Right atrium auricular region (tissue), 2 donors: ENCODE measurements around the gene TMEM229A. TPM values are rescaled to one million over a fixed set of nuclear protein-coding genes. Genes with fewer than 3 reads are reported as not detected.
"Not testable (repeated sequence)": the region's sequence is repeated elsewhere in the genome, so short reads cannot be mapped to it uniquely, and the experiment has no call there.

Experiments used
- DNase-seq: peaks from one replicate; pipeline ENCODE4 v3.0.0-alpha.2; 2019; ENCODE audit warnings: low spot score
- H3K27ac ChIP-seq, 2 donors: fragments of 200-600 bp; sonication (generic); 1 replicate in 1 of 2; 2 replicates in 1 of 2; pipeline ENCODE4 v1.5.1; 2016 to 2019
- H3K27me3 ChIP-seq, 2 donors: fragments of 200-600 bp; sonication (generic); one replicate each; pipeline versions ENCODE4 v1.5.1 to v1.6.0; 2017 to 2019
- H3K36me3 ChIP-seq: fragments of 200-600 bp; sonication (generic); one replicate; pipeline ENCODE4 v1.5.1; 2016
- H3K4me1 ChIP-seq, 2 donors: fragments of 200-600 bp; sonication (generic); one replicate each; pipeline versions ENCODE4 v1.5.1 to v1.6.0; 2017 to 2019
- H3K4me3 ChIP-seq, 2 donors: fragments of 200-600 bp; sonication (generic); 1 replicate in 1 of 2; 2 replicates in 1 of 2; pipeline ENCODE4 v1.5.1; 2017 to 2019; ENCODE audit warnings: mild to moderate bottlenecking in 1 of 2, moderate library complexity in 1 of 2
- H3K9me3 ChIP-seq, 2 donors: fragments of 200-600 bp; sonication (generic); one replicate each; pipeline ENCODE4 v1.5.1; 2019
- CTCF ChIP-seq, 2 donors: fragments of 200-600 bp; sonication (generic); IDR thresholded peaks; one replicate each; pipeline ENCODE4 v1.5.1; 2019; ENCODE audit warnings: antibody characterized with exemption in 2 of 2
- total RNA-seq, 2 donors: library from RNA; depleted of rRNA; stranded (reverse); fragments of >200 nt; gene quantifications; one replicate each; pipeline ENCODE4 v1.1.0, GENCODE V29; 2016

TMEM229A gene
- total RNA-seq, 2 donors from 2014 or later: 0.59 to 1.1 TPM

GRCh38 chr7:124031406-124031805, 1.5 kb downstream of the TMEM229A start:
- no peaks in the 10 kb centered on the region for H3K27me3 ChIP-seq
- H3K36me3 ChIP-seq: no peaks in the 10 kb centered on the region
- H3K4me3 ChIP-seq: peak overlapping the region in 1 of 2 donors; percentile 54
- no peak for TF ChIP-seq CTCF (IDR thresholded peaks at IDR 0.05)
- H3K27ac ChIP-seq: no peak overlapping the region
- H3K9me3 ChIP-seq: no peaks in the 10 kb centered on the region
- DNase-seq: no peak
- peaks cover 0 to 11% of the 10 kb centered on the region in 2 donors for H3K4me1 ChIP-seq

- Histone ChIP-seq H3K4me3 (no peak overlapping the region), H3K9me3 (no peaks in the 10 kb centered on the region), H3K27ac (no peak overlapping the region), H3K27me3 (no peaks in the 10 kb centered on the region), H3K4me1 (peaks cover 0 to 11% of the 10 kb centered on the region in 2 donors), H3K36me3 (no peaks in the 10 kb centered on the region)
- no peak for TF ChIP-seq CTCF (IDR thresholded peaks at IDR 0.05)
- DNase-seq: no peak
Measured at GRCh38 chr7:124030964-124031363, 1.9 kb downstream of the TMEM229A start.

- Histone ChIP-seq H3K27me3 (no peaks in the 10 kb centered on the region), H3K36me3 (no peaks in the 10 kb centered on the region), H3K9me3 (no peaks in the 10 kb centered on the region), H3K4me3 (no peak overlapping the region), H3K27ac (no peak overlapping the region), H3K4me1 (peaks cover 0 to 11% of the 10 kb centered on the region in 2 donors)
- no peak for DNase-seq
- no peak for TF ChIP-seq CTCF (IDR thresholded peaks at IDR 0.05)
Measured at GRCh38 chr7:124029396-124030188, 3.3 kb downstream of the TMEM229A start.

- Histone ChIP-seq H3K4me1 (peaks cover 0 to 7% of the 10 kb centered on the region in 2 donors), H3K27me3 (no peaks in the 10 kb centered on the region), H3K9me3 (no peaks in the 10 kb centered on the region), H3K27ac (no peak overlapping the region), H3K4me3 (no peak overlapping the region), H3K36me3 (no peaks in the 10 kb centered on the region)
- DNase-seq: no peak
- no peak for TF ChIP-seq CTCF (IDR thresholded peaks at IDR 0.05)
Measured at GRCh38 chr7:124027236-124027635, 5.6 kb downstream of the TMEM229A start.

GRCh38 chr7:124024329-124024728, 8.5 kb downstream of the TMEM229A start:
- H3K27me3 ChIP-seq, H3K36me3 ChIP-seq, H3K4me1 ChIP-seq, H3K9me3 ChIP-seq, DNase-seq, H3K4me3 ChIP-seq, H3K27ac ChIP-seq: not testable (repeated sequence)

GRCh38 chr7:124022551-124022950, 10.3 kb downstream of the TMEM229A start:
- Histone ChIP-seq H3K4me1 (no peaks in the 10 kb centered on the region), H3K36me3 (no peaks in the 10 kb centered on the region), H3K27me3 (no peaks in the 10 kb centered on the region), H3K9me3 (no peaks in the 10 kb centered on the region), H3K27ac (no peak overlapping the region), H3K4me3 (no peak overlapping the region)
- TF ChIP-seq CTCF (IDR thresholded peaks at IDR 0.05): no peak
- no peak for DNase-seq
